ENCODE measurements around the gene RABEPK.

DNA sequence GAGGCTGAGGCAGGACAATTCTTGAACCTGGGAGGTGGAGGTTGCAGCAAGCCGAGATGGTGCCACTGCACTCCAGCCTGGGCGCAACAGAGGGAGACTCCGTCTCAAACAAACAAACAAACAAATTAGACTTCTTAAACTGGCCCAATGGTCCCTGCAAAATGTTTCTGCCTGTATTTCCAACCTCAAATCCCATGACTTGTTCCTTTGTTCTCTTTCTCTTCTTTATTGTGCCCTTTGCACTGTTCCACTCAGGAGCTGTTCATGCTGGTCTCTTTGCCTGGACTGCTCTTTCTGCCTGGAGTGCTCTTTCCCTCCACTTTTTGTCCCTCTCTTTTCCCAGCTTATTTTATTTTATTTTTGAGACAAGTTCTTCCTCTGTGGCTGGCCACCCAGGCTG lies 4.1 kb downstream of the RABEPK start:
- TF ChIP-seq, protein P1, sequence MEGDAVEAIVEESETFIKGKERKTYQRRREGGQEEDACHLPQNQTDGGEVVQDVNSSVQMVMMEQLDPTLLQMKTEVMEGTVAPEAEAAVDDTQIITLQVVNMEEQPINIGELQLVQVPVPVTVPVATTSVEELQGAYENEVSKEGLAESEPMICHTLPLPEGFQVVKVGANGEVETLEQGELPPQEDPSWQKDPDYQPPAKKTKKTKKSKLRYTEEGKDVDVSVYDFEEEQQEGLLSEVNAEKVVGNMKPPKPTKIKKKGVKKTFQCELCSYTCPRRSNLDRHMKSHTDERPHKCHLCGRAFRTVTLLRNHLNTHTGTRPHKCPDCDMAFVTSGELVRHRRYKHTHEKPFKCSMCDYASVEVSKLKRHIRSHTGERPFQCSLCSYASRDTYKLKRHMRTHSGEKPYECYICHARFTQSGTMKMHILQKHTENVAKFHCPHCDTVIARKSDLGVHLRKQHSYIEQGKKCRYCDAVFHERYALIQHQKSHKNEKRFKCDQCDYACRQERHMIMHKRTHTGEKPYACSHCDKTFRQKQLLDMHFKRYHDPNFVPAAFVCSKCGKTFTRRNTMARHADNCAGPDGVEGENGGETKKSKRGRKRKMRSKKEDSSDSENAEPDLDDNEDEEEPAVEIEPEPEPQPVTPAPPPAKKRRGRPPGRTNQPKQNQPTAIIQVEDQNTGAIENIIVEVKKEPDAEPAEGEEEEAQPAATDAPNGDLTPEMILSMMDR (IDR thresholded peaks at IDR 0.05 in 2 of 3, conservative IDR thresholded peaks at IDR 0.05 in 1 of 3; ENCODE audit: control insufficient read depth in 2 of 3, extremely low read depth in 1 of 3, insufficient read depth in 1 of 3, low read depth in 3 of 3, low read length in 3 of 3): no peak
- no peak for TF ChIP-seq HDGF (IDR thresholded peaks at IDR 0.05)
- TF ChIP-seq HDAC6 (IDR thresholded peaks at IDR 0.05; ENCODE audit: unreplicated experiment): no peak
- TF ChIP-seq RAD21 (IDR thresholded peaks at IDR 0.05; ENCODE audit: insufficient read depth, low read depth, low read length): no peak
- no peak for TF ChIP-seq RCOR1 (conservative IDR thresholded peaks at IDR 0.05; ENCODE audit: low read depth, low read length)
